Measurements from ENCODE around the gene ROR2. TPM values are rescaled to one million over a fixed set of nuclear protein-coding genes. Genes with fewer than 3 reads are reported as not detected.

Gene ROR2
- total and polyA plus RNA-seq, 2 of the 13 experiments (the other 11 are each of a cell fraction or from before 2014, with no cell fraction given): not detected

DNA sequence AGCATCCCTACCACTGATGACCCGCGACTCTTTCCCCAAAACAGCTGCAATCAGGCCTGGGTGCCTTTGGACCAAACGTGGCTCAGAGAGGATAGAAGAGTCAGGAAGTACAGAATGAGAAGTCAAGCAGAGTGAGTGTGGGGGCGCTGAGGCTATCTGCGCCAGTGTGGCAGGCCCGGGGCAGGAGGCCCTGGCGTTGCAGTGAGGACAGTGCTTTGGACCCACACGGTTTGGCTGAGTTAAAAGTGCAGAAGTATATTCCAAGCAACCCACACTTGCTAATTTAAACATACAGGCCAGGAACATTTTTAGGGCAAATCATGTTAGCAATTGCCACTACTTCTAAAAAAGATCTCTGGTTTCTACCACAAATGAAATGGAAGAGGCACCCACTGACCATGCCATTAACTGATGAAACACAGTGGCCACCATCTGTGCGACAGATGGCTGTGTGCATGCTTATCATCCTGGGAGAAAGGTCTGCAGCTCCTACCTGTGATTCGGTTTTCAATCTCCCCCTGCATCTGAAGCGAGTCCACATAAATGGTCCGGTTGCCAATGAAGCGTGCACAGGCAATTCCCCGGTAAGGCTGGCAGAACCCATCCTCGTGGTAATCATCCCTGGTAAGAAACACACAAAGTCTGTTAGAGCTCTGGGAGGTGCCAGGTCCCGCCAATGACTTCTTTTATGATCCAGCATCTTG is 213.0 kb downstream of the ROR2 start:
- 8% methylated on average over 8 of the region's 16 CpGs for WGBS (ENCODE audit: low lambda C conversion rate)
- no peak for FAIRE-seq
- intact Hi-C loops (cut with micrococcal nuclease; ENCODE audit: unreplicated experiment): no loop called here
- Histone ChIP-seq H3K27me3 (ENCODE audit: control insufficient read depth in 1 of 2, insufficient read depth in 2 of 2, low read length in 2 of 2) (peaks cover 0 to 20% of the 10 kb centered on the region in 2 experiments; a peak in 1 of 5 replicates), H3K79me2 (ENCODE audit: insufficient read depth, low read length) (no peaks in the 10 kb centered on the region), H3K9ac (ENCODE audit: insufficient read depth, low read depth, low read length) (no peak overlapping the region), H3K27ac (ENCODE audit: extremely low read length, insufficient read depth, low read length) (no peak overlapping the region), H3K4me3 (replicated peaks in 1 of 3; ENCODE audit: insufficient read depth in 1 of 3, low read depth in 2 of 3, low read length in 3 of 3) (no peak overlapping the region), H2AFZ (ENCODE audit: low read length) (no peak overlapping the region), H4K20me1 (ENCODE audit: insufficient read depth, low read length) (no peaks in the 10 kb centered on the region), H3K4me2 (ENCODE audit: low read depth, low read length) (no peak overlapping the region), H3K9me3 (ENCODE audit: low read length) (no peaks in the 10 kb centered on the region), H3K4me1 (ENCODE audit: insufficient read depth, low read length) (no peaks in the 10 kb centered on the region), H3K36me3 (replicated peaks in 1 of 2; ENCODE audit: control insufficient read depth in 1 of 2, insufficient read depth in 2 of 2, low read length in 2 of 2) (no peaks in the 10 kb centered on the region)
- no TSS peak for BruUV-seq (replicated peaks)
- ChIA-PET POLR2A (no interaction called here), CTCF (ENCODE audit: low intra/inter-chr PET ratio, low total read pairs) (no interaction called here)
- DNase-seq (ENCODE audit: low spot score): no peak
- no peak for ATAC-seq
- no peak for TF ChIP-seq ATM (IDR thresholded peaks at IDR 0.05; ENCODE audit: borderline replicate concordance)
- in situ Hi-C loops (cut with HindIII; ENCODE audit: extremely low pct_ligation_motif_present, low pct_unique_long_range_greater_than_20kb): no loop called here

DNA sequence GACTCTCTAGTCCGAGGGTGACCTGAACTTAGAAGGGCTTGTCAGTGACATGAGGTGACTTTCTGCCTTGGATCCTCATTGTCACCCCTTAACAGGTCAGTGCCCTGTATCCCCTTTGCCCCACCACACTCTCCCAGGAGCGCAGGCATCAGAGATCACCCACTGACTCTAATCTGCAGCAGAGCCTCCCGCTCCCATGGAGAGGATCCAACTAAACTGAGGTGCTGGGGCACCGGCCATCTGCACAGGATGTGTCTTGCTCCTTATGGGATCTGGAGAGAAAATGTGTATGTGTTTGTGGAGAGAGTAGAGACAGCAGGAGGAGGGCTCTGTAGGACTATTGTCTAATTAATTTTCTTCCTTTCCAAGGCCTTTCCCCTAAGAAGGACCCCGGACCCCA is 213.7 kb downstream of the ROR2 start:
- Histone ChIP-seq H3K36me3 (replicated peaks in 1 of 2; ENCODE audit: control insufficient read depth in 1 of 2, insufficient read depth in 2 of 2, low read length in 2 of 2) (no peaks in the 10 kb centered on the region), H3K9me3 (ENCODE audit: low read length) (no peaks in the 10 kb centered on the region), H3K4me1 (ENCODE audit: insufficient read depth, low read length) (no peaks in the 10 kb centered on the region), H3K27me3 (ENCODE audit: control insufficient read depth in 1 of 2, insufficient read depth in 2 of 2, low read length in 2 of 2) (peaks cover 0 to 20% of the 10 kb centered on the region in 2 experiments; a peak in 1 of 5 replicates), H3K4me3 (replicated peaks in 1 of 3; ENCODE audit: insufficient read depth in 1 of 3, low read depth in 2 of 3, low read length in 3 of 3) (no peak overlapping the region), H3K27ac (ENCODE audit: extremely low read length, insufficient read depth, low read length) (no peak overlapping the region), H3K4me2 (ENCODE audit: low read depth, low read length) (no peak overlapping the region), H3K79me2 (ENCODE audit: insufficient read depth, low read length) (no peaks in the 10 kb centered on the region), H2AFZ (ENCODE audit: low read length) (no peak overlapping the region), H3K9ac (ENCODE audit: insufficient read depth, low read depth, low read length) (no peak overlapping the region), H4K20me1 (ENCODE audit: insufficient read depth, low read length) (no peaks in the 10 kb centered on the region)
- DNase-seq (ENCODE audit: low spot score) (no peak), ATAC-seq (no peak), FAIRE-seq (no peak)
- BruUV-seq (replicated peaks): no TSS peak
- intact Hi-C loops (cut with micrococcal nuclease; ENCODE audit: unreplicated experiment) (no loop called here), in situ Hi-C loops (cut with HindIII; ENCODE audit: extremely low pct_ligation_motif_present, low pct_unique_long_range_greater_than_20kb) (no loop called here)
- TF ChIP-seq, protein P1, sequence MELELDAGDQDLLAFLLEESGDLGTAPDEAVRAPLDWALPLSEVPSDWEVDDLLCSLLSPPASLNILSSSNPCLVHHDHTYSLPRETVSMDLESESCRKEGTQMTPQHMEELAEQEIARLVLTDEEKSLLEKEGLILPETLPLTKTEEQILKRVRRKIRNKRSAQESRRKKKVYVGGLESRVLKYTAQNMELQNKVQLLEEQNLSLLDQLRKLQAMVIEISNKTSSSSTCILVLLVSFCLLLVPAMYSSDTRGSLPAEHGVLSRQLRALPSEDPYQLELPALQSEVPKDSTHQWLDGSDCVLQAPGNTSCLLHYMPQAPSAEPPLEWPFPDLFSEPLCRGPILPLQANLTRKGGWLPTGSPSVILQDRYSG (CRISPR knock-in tag; IDR thresholded peaks at IDR 0.05): no peak
- TF ChIP-seq RFX1 (IDR thresholded peaks at IDR 0.05) (no peak), SOX6 (IDR thresholded peaks at IDR 0.05) (no peak), SOX6 (CRISPR knock-in tag; IDR thresholded peaks at IDR 0.05) (no peak), ZNF547 (CRISPR knock-in tag; IDR thresholded peaks at IDR 0.05) (no peak), ZNF17 (CRISPR knock-in tag; IDR thresholded peaks at IDR 0.05) (no peak), GATAD2A (CRISPR knock-in tag; IDR thresholded peaks at IDR 0.05) (no peak), ERF (CRISPR knock-in tag; IDR thresholded peaks at IDR 0.05) (no peak), NR2F6 (IDR thresholded peaks at IDR 0.05) (no peak), NR2F6 (CRISPR knock-in tag; IDR thresholded peaks at IDR 0.05) (no peak), CHCHD3 (CRISPR knock-in tag; IDR thresholded peaks at IDR 0.05) (no peak), BRD4 (CRISPR knock-in tag; IDR thresholded peaks at IDR 0.05) (no peak)
- TF ChIP-seq, protein P2, sequence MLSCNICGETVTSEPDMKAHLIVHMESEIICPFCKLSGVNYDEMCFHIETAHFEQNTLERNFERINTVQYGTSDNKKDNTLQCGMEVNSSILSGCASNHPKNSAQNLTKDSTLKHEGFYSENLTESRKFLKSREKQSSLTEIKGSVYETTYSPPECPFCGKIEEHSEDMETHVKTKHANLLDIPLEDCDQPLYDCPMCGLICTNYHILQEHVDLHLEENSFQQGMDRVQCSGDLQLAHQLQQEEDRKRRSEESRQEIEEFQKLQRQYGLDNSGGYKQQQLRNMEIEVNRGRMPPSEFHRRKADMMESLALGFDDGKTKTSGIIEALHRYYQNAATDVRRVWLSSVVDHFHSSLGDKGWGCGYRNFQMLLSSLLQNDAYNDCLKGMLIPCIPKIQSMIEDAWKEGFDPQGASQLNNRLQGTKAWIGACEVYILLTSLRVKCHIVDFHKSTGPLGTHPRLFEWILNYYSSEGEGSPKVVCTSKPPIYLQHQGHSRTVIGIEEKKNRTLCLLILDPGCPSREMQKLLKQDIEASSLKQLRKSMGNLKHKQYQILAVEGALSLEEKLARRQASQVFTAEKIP (CRISPR knock-in tag; IDR thresholded peaks at IDR 0.05; ENCODE audit: borderline replicate concordance): no peak
- TF ChIP-seq, protein P3, sequence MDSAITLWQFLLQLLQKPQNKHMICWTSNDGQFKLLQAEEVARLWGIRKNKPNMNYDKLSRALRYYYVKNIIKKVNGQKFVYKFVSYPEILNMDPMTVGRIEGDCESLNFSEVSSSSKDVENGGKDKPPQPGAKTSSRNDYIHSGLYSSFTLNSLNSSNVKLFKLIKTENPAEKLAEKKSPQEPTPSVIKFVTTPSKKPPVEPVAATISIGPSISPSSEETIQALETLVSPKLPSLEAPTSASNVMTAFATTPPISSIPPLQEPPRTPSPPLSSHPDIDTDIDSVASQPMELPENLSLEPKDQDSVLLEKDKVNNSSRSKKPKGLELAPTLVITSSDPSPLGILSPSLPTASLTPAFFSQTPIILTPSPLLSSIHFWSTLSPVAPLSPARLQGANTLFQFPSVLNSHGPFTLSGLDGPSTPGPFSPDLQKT (CRISPR knock-in tag; IDR thresholded peaks at IDR 0.05; ENCODE audit: borderline replicate concordance): no peak
- 17% methylated on average over 3 of the region's 5 CpGs for WGBS (ENCODE audit: low lambda C conversion rate)
- POLR2A ChIA-PET: no interaction called here
- CTCF ChIA-PET (ENCODE audit: low intra/inter-chr PET ratio, low total read pairs): no interaction called here
